Astrocyte (in vitro differentiated cells and primary cell): ENCODE results near the gene RAD51B. TPM values are rescaled to one million over a fixed set of nuclear protein-coding genes. Genes with fewer than 3 reads are reported as not detected.
A peak's percentile ranks its signal among the peaks of the same experiment; 100 is the strongest.

ENCODE experiments used
- DNase-seq: peaks from one replicate; pipeline ENCODE4 v3.0.0-alpha.2; 2010; ENCODE audit warnings: low read depth
- FAIRE-seq: peaks from 2 replicates; lab custom pipeline; 2011; peaks lifted over from hg19 to GRCh38; lab: Jason Lieb, UNC
- H2AFZ ChIP-seq: 2 replicates; pipeline ENCODE4 v1.6.0; 2012; ENCODE audit warnings: low read depth, low read length, inconsistent platforms
- H3K27ac ChIP-seq: 2 replicates; pipeline ENCODE4 v1.5.1; 2011; ENCODE audit warnings: low read depth, low read length, inconsistent platforms
- H3K27me3 ChIP-seq: 2 replicates; pipeline ENCODE4 v1.6.0; 2011; ENCODE audit warnings: low read length, inconsistent platforms; ENCODE audit not compliant: insufficient read depth
- H3K36me3 ChIP-seq: 2 replicates; pipeline ENCODE4 v1.5.1; 2011; ENCODE audit warnings: low read length, inconsistent platforms; ENCODE audit not compliant: insufficient read depth
- H3K4me1 ChIP-seq: 2 replicates; pipeline ENCODE4 v1.5.1; 2011; ENCODE audit warnings: low read length, inconsistent platforms; ENCODE audit not compliant: insufficient read depth
- H3K4me2 ChIP-seq: 2 replicates; pipeline ENCODE4 v1.6.0; 2012; ENCODE audit warnings: low read length, inconsistent platforms
- H3K4me3 ChIP-seq: 2 replicates; pipeline ENCODE4 v1.5.1; 2011; ENCODE audit warnings: low read depth, mild to moderate bottlenecking, low read length, inconsistent platforms; ENCODE audit not compliant: insufficient read depth
- H3K79me2 ChIP-seq: 2 replicates; pipeline ENCODE4 v1.6.0; 2012; ENCODE audit warnings: mild to moderate bottlenecking, low read length, inconsistent platforms; ENCODE audit not compliant: insufficient read depth
- H3K9ac ChIP-seq: 2 replicates; pipeline ENCODE4 v1.6.0; 2012; ENCODE audit warnings: mild to moderate bottlenecking, low read length, inconsistent platforms
- H3K9me3 ChIP-seq: 2 replicates; pipeline ENCODE4 v1.5.1; 2012; ENCODE audit warnings: low read depth, mild to moderate bottlenecking, low read length, inconsistent platforms; ENCODE audit not compliant: insufficient read depth
- H4K20me1 ChIP-seq: 2 replicates; pipeline ENCODE4 v1.6.0; 2012; ENCODE audit warnings: low read length, inconsistent platforms; ENCODE audit not compliant: insufficient read depth
- H3K27ac Mint-ChIP-seq: one replicate; pipeline ENCODE4 v1.8.0; 2021; ENCODE audit warnings: mild to moderate bottlenecking, mixed read lengths; ENCODE audit not compliant: unreplicated experiment
- H3K27me3 Mint-ChIP-seq: one replicate; pipeline ENCODE4 v1.8.0; 2021; ENCODE audit warnings: low read depth, mixed read lengths; ENCODE audit not compliant: unreplicated experiment
- H3K36me3 Mint-ChIP-seq: one replicate; pipeline ENCODE4 v1.8.0; 2021; ENCODE audit warnings: low read depth, mixed read lengths; ENCODE audit not compliant: unreplicated experiment
- H3K4me1 Mint-ChIP-seq: one replicate; pipeline ENCODE4 v1.8.0; 2021; ENCODE audit warnings: low read depth, mixed read lengths; ENCODE audit not compliant: unreplicated experiment
- H3K4me3 Mint-ChIP-seq: one replicate; pipeline ENCODE4 v1.8.0; 2021; ENCODE audit warnings: mild to moderate bottlenecking, moderate library complexity, mixed read lengths; ENCODE audit not compliant: unreplicated experiment
- H3K9me3 Mint-ChIP-seq: one replicate; pipeline ENCODE4 v1.8.0; 2021; ENCODE audit warnings: mild to moderate bottlenecking, mixed read lengths; ENCODE audit not compliant: unreplicated experiment
- CTCF ChIP-seq: IDR thresholded peaks from 2 replicates; pipeline ENCODE4 v1.5.1; 2011; ENCODE audit warnings: low read depth, mild to moderate bottlenecking, inconsistent platforms, low read length, moderate library complexity; ENCODE audit not compliant: insufficient read depth
- EZH2 ChIP-seq: IDR thresholded peaks from 2 replicates; pipeline ENCODE4 v1.6.1; 2012; ENCODE audit warnings: mild to moderate bottlenecking, low read length, inconsistent platforms; ENCODE audit not compliant: insufficient read depth
- total RNA-seq: library from RNA; stranded (reverse); gene quantifications from 2 replicates; pipeline ENCODE4 v1.2.1, GENCODE V29; 2021

The RAD51B gene
- total RNA-seq, 1 donor from 2014 or later: 10.8 TPM

GRCh38 chr14:68177728-68178127 is 358.1 kb downstream of the RAD51B start:
- H3K79me2 ChIP-seq: no peaks in the 10 kb centered on the region
- Mint-ChIP-seq H3K9me3 (no peaks in the 10 kb centered on the region), H3K4me3 (no peak overlapping the region), H3K36me3 (peaks cover 3% of the 10 kb centered on the region), H3K27ac (no peak overlapping the region), H3K27me3 (no peaks in the 10 kb centered on the region), H3K4me1 (peaks cover 40% of the 10 kb centered on the region)
- no peak for DNase-seq
- H3K9me3 ChIP-seq: no peaks in the 10 kb centered on the region
- no peak overlapping the region for H3K4me3 ChIP-seq
- H3K27ac ChIP-seq: no peak overlapping the region
- no peak for FAIRE-seq
- H3K27me3 ChIP-seq: no peaks in the 10 kb centered on the region
- H4K20me1 ChIP-seq: no peaks in the 10 kb centered on the region
- no peak overlapping the region for H3K9ac ChIP-seq
- TF ChIP-seq EZH2 (no peak), CTCF (no peak)
- no peak overlapping the region for H3K4me2 ChIP-seq
- no peaks in the 10 kb centered on the region for H3K36me3 ChIP-seq
- H3K4me1 ChIP-seq: peaks cover 24% of the 10 kb centered on the region
- no peak overlapping the region for H2AFZ ChIP-seq

GRCh38 chr14:68178282-68178681 is 358.7 kb downstream of the RAD51B start:
- H3K36me3 ChIP-seq: no peaks in the 10 kb centered on the region
- no peak overlapping the region for H3K9ac ChIP-seq
- peaks cover 24% of the 10 kb centered on the region for H3K4me1 ChIP-seq
- peaks cover 3% of the 10 kb centered on the region for H3K36me3 Mint-ChIP-seq
- no peaks in the 10 kb centered on the region for H3K27me3 ChIP-seq
- H3K27ac ChIP-seq: no peak overlapping the region
- H3K4me3 ChIP-seq: no peak overlapping the region
- H3K79me2 ChIP-seq: no peaks in the 10 kb centered on the region
- FAIRE-seq: no peak
- H3K4me1 Mint-ChIP-seq: peaks cover 43% of the 10 kb centered on the region
- no peak overlapping the region for H2AFZ ChIP-seq
- no peak overlapping the region for H3K27ac Mint-ChIP-seq
- H3K9me3 Mint-ChIP-seq: no peaks in the 10 kb centered on the region
- peak; percentile 70 for DNase-seq
- TF ChIP-seq EZH2 (no peak), CTCF (no peak)
- no peaks in the 10 kb centered on the region for H3K9me3 ChIP-seq
- H4K20me1 ChIP-seq: no peaks in the 10 kb centered on the region
- no peaks in the 10 kb centered on the region for H3K27me3 Mint-ChIP-seq
- no peak overlapping the region for H3K4me3 Mint-ChIP-seq
- no peak overlapping the region for H3K4me2 ChIP-seq

- Mint-ChIP-seq H3K27me3 (no peaks in the 10 kb centered on the region), H3K4me1 (peaks cover 46% of the 10 kb centered on the region), H3K4me3 (no peak overlapping the region), H3K9me3 (peaks cover 2% of the 10 kb centered on the region), H3K27ac (peak overlapping the region; percentile 71), H3K36me3 (peaks cover 2% of the 10 kb centered on the region)
- Histone ChIP-seq H4K20me1 (no peaks in the 10 kb centered on the region), H3K27ac (no peak overlapping the region), H3K36me3 (no peaks in the 10 kb centered on the region), H3K9ac (no peak overlapping the region), H3K4me2 (peak overlapping the region; percentile 56), H3K9me3 (no peaks in the 10 kb centered on the region), H3K4me3 (no peak overlapping the region), H3K27me3 (no peaks in the 10 kb centered on the region), H3K79me2 (no peaks in the 10 kb centered on the region), H3K4me1 (peaks cover 19% of the 10 kb centered on the region), H2AFZ (no peak overlapping the region)
- no peak for FAIRE-seq
- peak; percentile 56 for DNase-seq
- no peak for TF ChIP-seq CTCF
- TF ChIP-seq EZH2: no peak
Observed at GRCh38 chr14:68181519-68182326, 362.1 kb downstream of the RAD51B start.
